Measurements from ENCODE around the gene TMPRSS9. TPM values are rescaled to one million over a fixed set of nuclear protein-coding genes. Genes with fewer than 3 reads are reported as not detected.

The TMPRSS9 gene
- total RNA-seq, 1 donor from 2014 or later, result not detected

GRCh38 chr19:2360833-2361232, 768 bp downstream of the TMPRSS9 start:
- no peak for DNase-seq (ENCODE audit: low read depth, low spot score)

DNA sequence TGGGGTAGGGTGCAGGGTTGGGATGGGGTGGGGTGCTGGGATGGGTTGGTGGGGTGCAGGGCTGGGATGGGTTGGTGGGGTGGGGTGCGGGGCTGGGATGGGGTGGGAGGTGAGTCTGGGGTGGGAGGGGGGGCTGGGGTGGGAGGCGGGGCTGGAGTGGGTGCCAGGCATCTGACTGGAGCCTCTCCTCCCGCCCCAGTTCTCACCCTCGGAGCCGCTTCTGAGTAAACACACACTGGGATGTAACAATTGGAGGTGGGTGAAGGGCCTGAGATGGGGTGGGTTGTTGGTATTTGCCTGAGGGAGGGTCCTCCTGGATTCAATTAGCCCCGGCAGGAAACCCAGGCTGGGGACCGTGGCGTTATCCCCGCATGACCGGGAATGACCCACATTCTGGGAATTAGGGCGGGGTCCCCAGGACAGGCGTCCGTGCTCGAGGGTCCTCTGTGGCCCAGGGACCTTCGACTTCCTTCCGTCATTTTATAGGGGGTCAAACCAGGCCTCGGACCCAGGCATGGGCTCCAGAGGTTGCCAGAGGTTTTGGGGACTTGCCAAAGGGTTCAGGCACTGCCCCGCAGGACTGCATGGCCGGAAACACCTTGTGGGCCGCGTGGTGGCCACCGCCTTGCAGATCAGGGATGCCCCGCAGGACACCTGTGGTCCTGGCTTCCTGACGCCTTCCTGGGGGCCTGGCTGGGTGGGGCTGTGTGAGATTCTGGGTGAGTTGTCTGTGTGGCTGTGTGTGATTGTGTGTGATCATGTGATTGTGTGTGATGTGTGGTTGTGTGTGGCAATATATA, 1.4 kb downstream of the TMPRSS9 start:
- DNase-seq (ENCODE audit: low read depth, low spot score), result no peak

GRCh38 chr19:2362046-2362969, 2.2 kb downstream of the TMPRSS9 start:
- no peak for DNase-seq (ENCODE audit: low read depth, low spot score)

- no peak for DNase-seq (ENCODE audit: low read depth, low spot score)
These were observed 2.9 kb downstream of the TMPRSS9 start for GRCh38 chr19:2362970-2363300.

- DNase-seq (ENCODE audit: low read depth, low spot score), result no peak
These were observed 3.4 kb downstream of the TMPRSS9 start for GRCh38 chr19:2363419-2363818.

DNA sequence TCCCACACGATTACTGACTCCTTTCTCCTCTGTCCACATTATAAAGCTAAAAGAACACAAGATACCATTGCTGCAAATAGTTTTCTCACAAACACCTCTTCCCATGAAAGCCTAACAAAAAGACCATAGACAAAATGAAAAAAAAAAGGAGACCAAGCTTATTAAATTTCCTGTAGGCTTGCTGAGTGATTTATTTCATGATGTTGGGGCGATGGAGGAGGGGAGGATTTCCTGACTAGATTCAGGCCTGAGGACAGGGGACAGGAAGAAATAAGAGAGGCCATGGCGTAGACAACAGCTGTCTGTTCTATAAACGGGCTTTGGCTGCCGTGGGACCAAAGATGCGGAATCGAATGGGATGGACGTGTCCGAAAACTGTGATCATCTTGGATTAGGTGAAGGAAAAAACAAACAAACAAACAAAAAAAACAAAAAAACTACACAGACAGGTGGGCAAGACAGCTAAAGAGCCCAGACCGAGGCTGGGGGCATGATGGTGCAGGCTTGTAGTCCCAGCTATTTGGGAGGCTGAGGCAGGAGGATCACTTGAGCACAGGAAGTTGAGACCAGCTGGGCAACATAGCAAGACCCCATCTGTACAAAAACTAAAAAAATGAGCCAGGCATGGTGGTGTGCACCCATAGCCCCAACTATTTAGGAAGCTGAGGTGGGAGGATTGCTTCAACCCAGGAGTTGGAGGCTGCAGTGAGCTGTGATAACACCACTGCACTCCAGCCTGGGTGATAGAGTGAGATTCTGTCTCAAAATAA, 5.3 kb downstream of the TMPRSS9 start:
- no peak for DNase-seq (ENCODE audit: low read depth, low spot score)

DNA sequence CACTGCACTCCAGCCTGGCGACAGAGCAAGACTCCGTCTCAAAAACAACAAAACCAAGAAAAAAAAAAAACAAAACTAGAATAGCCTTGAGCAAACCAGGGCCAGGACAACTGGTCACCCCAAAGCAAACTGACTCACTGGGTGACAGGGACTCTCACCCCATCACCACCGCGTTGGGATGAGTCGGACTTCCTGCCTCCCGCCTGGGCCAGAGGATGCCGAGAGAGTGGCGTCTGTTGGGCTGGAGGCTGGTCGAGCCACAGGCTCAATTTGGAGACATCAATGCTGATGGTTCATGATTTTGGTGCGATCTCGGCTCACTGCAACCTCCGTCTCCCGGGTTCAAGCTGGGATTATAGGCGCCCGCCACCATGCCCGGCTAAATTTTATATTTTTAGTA, 11.6 kb downstream of the TMPRSS9 start:
- DNase-seq (ENCODE audit: low read depth, low spot score), result no peak

DNA sequence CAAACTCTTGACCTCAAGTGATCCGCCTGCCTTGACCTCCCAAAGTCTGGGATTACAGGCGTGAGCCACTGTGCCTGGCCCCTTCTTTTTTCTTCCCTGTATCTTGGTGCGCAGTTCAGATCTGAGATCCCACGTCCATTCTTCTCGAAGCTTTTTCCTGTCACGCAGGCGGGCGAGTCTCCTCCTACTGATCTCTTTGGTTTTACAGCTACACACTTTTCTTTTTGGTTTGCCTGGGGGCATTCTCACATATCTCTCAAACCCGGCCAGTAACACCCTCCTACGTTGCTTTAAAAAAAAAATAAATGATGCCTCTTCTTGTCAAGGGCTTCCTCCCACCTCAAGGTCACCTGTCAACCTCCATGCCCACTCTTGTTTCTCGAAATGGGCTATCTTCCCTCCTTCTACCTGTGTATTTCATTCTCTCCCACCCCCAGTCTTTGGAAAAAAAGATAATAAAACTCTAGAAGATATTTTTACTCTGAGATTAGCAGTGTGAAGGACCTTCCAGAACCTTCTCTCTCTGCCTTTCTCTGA, 12.1 kb downstream of the TMPRSS9 start:
- no peak for DNase-seq (ENCODE audit: low read depth, low spot score)

- DNase-seq (ENCODE audit: low read depth, low spot score), result no peak
These were observed 14.7 kb downstream of the TMPRSS9 start for GRCh38 chr19:2374808-2375207.

- no peak for DNase-seq (ENCODE audit: low read depth, low spot score)
These were observed 15.5 kb downstream of the TMPRSS9 start for GRCh38 chr19:2375353-2376121.

GRCh38 chr19:2376784-2377519, 16.9 kb downstream of the TMPRSS9 start:
- no peak for DNase-seq (ENCODE audit: low read depth, low spot score)

GRCh38 chr19:2380567-2380966, 20.5 kb downstream of the TMPRSS9 start:
- no peak for DNase-seq (ENCODE audit: low read depth, low spot score)

DNA sequence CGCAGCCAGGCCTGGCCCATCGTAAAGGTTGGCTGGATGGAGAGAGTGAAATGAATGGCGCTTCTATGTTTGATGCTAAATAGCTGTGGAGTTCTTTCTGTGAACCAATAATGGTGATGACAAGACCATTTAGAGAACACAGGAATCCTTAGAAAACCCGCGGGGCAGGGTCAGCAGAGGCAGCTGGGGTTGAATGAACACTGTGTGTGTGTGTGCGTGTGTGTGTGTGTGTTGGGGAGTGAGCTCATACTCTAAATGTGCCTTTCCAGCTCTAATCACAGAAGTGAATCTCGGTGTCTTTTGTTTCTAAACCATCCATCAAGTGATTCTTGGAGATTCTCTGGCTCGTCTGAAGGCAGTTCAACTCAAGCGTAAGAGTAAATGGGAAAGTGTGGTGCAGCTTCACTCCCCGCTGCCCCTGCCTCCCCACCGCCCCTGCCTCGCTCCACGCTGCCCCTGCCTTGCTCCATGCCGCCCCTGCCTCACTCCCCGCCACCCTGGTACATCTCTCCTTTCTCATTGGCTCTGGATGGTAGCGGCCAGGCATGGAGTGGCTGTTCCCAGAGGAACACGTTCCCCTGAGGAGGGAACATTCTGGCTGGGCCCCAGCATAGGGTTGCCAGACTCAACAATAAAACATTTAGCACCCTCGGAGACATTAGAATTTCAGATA, 21.2 kb downstream of the TMPRSS9 start:
- no peak for DNase-seq (ENCODE audit: low read depth, low spot score)

DNA sequence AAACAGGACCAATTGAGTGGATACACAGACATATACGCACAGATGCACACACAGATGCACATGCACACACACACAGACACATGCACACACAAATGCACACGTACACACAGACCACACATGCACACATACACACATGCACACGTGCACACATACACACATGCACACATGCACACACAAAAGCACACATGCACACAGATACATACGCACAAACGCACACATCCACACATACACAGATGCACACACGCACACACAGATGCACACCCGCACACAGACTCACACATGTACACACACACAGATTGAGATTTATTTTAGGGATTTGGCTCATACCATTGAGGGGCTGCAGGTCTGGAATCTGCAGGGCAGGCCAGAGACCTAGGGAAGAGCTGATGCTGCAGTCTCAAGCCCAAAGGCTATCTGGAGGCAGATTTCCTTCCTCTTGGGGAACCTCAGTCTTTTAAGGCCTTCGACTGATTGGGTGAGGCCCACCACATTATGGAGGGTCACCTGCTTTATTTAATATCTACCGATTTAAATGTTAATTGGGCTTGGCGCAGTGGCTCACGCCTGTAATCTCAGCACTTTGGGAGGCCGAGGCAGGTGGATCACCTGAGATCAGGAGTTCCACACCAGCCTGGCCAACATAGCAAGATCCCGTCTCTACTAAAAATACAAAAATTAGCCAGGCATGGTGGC, 22.6 kb downstream of the TMPRSS9 start:
- DNase-seq (ENCODE audit: low read depth, low spot score), result no peak

DNA sequence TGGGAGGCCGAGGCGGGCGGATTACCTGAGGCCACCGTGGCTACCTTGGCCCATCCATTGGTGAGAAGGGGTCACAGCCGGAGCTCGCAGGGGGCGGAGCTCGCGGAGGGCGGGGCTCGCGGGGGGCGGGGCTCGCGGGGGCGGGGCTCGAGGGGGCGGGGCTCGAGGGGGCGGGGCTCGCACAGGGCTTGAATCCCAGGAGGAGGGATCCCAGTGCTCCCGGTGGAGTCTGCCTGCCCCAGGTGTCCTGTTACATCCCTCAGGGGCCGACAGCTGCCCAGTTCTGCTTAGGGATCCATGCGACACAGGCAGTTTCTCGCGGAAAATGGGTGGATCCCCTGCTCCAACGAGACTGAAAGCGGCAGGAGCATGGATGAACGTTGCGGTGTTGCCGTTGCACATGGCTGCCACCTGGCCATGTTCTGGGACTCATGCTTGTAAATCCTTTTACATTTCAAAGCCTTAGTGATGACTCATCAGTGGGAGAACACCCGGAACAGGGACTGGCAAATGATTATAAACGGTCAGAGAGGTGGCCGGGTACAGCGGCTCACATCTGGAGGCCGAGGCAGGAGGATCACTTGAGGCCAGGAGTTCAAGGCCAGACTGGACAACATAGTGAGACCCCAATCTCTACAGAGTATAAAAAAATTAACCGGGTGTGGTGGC, 25.1 kb downstream of the TMPRSS9 start:
- no peak for DNase-seq (ENCODE audit: low read depth, low spot score)

DNA sequence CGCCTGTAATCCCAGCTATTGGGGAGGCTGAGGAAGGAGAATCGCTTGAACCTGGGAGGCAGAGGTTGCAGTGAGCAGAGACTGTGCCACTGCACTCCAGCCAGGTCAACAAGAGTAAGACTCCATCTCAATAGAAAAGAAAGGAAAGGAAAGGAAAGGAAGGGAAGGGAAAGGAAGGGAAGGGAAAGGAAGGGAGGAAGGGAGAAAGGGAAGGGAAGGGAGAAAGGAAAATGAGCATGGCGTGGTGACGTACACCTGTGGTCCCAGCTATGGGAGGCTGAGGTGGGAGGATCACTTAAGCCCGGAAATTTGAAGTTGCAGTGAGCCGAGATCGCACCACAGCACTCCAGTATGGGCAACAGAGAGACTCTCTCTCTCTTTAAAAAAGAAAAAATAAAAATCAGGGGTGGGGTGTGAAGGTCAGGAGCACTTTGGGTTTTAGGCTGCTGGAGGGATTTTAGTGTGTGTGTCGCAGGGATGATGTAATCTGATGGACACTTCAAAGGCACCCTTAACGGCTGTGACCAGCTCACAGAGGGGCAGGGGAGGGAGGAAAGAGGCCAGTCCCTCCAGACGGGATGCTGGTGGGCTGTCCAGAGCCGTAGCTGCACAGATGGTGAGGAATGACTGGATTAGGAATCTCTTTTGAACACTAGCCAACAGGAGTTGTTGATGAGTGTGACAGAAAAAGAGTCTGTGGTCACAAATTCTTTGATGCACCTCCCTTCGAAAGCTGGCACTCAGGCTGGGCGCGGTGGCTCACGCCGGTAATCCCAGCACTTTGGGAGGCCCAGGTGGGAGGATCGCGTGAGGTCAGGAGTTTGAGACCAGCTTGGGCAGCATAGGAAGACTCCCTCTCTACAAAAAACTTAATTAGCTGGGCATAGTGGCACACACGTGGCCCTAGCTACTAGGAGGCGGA, 27.6 kb downstream of the TMPRSS9 start:
- no peak for DNase-seq (ENCODE audit: low read depth, low spot score)

- no peak for DNase-seq (ENCODE audit: low read depth, low spot score)
These were observed 29.5 kb downstream of the TMPRSS9 start for GRCh38 chr19:2389594-2389993.

All from pulmonary artery endothelial cell (primary cell).